Embryonic facial prominence (tissue), 1 donor: ENCODE measurements around the gene ACSL4.
A peak's percentile ranks its signal among the peaks of the same experiment; 100 is the strongest.
"Not testable (repeated sequence)": the region's sequence is repeated elsewhere in the genome, so short reads cannot be mapped to it uniquely, and the experiment has no call there.

Experiments used
- DNase-seq: peaks from one replicate; pipeline ENCODE4 v3.0.0-alpha.2; 2016; ENCODE audit errors: extremely low spot score

Gene ACSL4

DNA sequence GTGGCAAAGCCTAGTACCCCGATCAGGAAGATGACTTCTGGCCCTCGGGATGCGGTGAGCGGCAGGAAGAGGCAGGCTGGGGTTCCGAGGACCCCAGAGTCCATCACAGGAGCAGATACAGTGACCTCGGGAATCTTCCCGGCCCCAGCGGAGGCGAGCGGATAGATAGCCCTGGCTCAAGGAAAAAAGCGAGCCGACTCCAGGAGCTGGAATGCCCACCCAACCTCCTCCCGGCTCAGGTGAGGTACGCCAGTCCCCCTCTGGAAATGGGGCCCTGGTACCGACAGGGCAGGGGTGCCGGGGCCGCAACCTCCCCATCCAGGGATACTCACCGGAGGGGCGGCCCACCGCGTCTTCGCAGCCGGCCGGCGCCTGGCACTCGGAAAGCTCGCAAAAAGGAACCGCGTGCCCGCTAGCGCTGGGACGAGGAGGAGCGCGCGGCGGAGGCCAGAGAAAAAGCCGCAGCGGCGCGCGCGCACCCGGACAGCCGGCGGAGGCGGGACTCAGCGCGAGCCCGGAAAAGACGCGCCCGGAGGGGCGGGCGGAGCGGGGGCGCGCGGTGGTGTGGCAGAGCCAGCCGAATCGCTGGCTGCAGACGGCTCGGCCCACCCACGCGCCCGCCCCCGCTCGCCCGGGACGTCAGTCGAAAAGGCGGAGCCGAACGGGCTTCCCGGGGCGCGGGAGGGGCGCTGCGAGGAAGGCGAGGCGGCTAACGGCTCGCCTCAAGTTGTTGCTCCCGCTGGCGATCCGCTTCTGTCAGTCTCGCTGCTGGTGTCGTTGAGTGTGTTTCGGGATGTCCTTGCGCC lies at the start of gene ACSL4:
Gene ACSL4 (minus strand): TSS at position 451 of the 806 bp plus-strand sequence. CDS start 49,894 bp downstream, outside the sequence.
- peak; percentile 54 for DNase-seq

GRCh38 chrX:109777749-109778148 lies 44.7 kb upstream of the ACSL4 start:
- DNase-seq = no peak

- no peak for DNase-seq
These were observed 43.9 kb upstream of the ACSL4 start for GRCh38 chrX:109776986-109777385.

GRCh38 chrX:109776432-109776831 lies 43.4 kb upstream of the ACSL4 start:
- DNase-seq = no peak

DNA sequence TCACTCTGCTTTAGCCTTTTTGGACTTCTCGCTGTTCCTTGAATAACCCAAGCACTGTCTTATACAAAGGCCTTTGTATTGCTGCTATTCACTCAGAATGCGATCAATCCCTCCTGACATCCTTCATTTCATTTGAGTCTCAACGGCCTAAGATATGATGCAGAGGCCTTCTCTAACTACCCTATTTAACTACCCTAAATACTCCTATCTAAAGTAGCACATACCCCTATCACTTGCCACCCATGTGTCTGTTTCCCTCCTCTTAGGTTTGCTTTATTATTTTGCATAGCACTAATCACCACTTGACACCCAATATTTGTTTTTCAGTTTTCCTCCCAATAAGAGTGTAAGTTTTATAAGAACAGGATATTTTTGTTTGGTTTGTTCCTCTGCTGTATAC lies 42.3 kb upstream of the ACSL4 start:
- DNase-seq = no peak

DNA sequence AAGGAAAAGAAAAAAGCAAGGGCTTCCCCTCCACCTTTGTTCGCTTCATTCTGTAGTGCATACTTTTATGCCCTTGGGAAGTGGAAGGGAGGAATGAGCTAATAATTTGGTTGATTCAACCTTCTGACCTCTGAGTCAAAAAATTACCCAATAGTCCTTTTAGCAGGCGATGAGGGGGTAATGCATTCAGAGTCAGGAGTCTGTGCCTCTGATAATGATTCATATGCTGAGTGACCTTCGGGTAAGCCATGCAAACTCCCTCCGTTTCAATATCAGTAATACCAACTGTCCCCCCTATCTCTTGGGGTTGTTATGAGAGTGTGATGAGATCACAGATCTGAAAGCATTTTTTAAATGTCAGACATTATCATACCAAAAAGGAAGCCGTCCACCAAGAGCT lies 41.6 kb upstream of the ACSL4 start:
- DNase-seq = no peak

DNA sequence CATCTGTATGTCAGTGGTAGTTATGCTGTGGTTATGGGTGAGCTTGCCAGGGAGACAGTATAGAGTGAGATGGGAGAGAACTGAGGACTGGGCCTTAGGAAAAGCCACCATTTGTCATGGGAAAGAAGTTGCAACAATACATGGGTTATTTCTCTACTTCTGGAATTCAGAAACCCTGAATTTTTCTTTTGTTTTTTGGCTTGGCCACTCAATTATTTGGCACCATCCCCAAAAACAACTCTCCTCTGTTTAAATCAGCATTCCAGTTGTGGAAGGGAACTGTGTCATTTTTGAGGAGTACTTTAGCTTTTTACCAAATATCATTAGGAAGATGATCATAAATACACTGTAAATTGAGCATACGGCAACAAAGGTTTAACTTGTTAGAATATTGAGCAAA lies 41.1 kb upstream of the ACSL4 start:
- no peak for DNase-seq

- DNase-seq = no peak
These were observed 40.3 kb upstream of the ACSL4 start for GRCh38 chrX:109773374-109773773.

- no peak for DNase-seq
These were observed 37.7 kb upstream of the ACSL4 start for GRCh38 chrX:109770780-109771179.

- no peak for DNase-seq
These were observed 27.8 kb upstream of the ACSL4 start for GRCh38 chrX:109760922-109761250.

DNA sequence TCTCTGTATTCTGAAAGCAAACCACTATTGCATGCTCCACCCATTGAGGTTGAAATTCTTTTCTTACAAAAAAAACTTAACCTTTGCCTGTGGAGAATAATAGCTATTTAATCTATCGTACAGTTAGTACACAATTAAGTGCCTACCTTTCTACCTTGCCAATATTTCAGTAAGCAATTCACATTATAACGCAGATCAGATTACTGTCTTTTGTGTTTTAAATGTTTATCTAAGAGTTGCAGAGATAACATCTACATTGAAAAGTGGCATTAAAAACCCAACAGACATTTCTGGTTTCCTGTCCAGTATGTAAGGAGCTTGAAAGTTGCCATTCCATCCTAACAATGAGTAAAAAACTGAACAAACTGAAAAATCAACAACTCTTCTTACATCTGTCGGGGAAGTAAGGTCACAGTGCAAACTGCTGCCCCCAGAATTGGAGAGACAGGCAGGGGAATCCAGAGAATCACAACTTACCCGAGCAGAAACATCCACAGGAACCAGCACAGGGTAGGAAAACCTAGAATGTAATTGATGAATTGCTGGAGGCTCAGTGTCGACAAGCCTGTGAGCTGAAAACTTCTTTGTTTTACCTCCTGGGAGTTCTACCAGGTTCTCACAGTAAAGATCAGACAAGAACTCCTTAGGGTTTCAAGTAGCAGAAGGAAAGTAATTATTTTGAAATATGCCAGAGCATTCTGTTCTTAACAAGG lies 27.3 kb upstream of the ACSL4 start:
- DNase-seq = no peak

- no peak for DNase-seq
These were observed 20.2 kb upstream of the ACSL4 start for GRCh38 chrX:109753256-109753655.

DNA sequence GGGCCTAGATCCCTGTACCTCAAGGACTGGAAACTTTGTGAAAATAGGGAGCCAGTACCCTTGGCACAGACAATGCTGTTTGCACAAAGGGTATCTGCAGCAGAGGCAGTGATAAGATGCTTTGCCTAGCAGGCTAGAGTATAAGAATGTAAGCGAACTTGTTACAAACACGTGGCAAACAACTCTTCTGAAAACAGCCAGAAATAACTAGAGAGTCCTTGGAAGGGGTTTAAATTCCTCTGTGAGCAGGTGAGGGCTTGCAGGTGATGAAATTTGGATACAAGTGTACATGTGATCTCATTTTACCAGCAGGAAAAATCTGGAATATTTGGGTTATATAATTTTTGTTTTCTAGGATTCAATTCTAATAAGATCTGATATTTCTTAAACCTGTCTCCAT lies 18.6 kb upstream of the ACSL4 start:
- DNase-seq = no peak

DNA sequence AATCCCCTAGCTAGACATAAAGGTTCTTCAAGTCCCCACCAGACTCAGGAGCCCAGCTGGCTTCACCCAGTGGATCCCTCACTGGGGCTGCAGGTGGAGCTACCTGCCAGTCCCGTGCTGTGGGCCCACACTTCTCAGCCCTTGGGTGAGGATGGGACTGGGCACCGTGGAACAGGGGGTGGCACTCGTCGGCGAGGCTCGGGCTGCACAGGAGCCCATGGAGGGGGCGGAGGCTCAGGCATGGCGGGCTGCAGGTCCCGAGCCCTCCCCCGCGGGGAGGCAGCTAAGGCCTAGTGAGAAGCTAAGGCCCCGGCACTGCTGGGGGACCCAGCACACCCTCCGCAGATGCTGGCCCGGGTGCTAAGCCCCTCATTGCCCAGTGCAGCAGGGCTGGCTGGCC lies 16.1 kb upstream of the ACSL4 start:
- no peak for DNase-seq

- DNase-seq = no peak
These were observed 14.6 kb upstream of the ACSL4 start for GRCh38 chrX:109747681-109748080.

DNA sequence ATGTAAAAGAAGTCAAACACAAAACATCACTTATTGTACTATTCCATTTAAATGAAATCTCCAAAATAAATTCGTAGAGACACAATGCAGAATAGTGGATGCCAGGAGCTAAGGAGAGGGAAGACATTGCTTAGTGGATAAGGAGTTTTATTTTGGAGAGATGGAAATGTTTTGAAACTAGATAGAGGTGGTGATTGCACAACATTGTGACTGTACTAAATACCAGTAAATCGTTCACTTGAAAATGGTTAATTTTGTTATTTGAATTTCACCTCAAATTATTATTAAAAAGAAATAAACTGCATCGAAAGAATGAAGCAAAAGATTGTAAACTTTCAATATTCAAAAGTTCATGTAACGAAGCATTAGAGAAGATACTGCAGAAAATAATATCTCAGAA lies 9.7 kb upstream of the ACSL4 start:
- DNase-seq = no peak

DNA sequence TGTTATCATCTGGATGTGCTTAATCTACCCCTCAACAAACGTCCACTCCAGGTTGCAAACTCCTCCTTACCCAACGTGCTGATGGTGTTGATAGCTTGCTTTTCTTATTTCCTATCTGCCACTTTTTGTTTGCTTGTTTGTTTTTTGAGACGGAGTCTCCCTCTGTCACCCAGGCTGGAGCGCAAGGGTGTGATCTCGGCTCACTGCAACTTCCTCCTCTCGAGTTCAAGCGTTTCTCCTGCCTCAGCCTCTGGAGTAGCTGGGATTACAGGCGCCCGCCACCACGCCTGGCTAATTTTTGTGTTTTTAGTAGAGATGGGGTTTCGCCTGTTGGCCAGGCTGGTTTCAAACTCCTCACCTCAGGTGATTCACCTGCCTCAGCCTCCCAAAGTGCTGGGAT lies 7.8 kb upstream of the ACSL4 start:
- not testable (repeated sequence) for DNase-seq

- DNase-seq = no peak
These were observed 7.4 kb upstream of the ACSL4 start for GRCh38 chrX:109740433-109740809.

- DNase-seq = no peak
These were observed 6.8 kb upstream of the ACSL4 start for GRCh38 chrX:109739625-109740432.

DNA sequence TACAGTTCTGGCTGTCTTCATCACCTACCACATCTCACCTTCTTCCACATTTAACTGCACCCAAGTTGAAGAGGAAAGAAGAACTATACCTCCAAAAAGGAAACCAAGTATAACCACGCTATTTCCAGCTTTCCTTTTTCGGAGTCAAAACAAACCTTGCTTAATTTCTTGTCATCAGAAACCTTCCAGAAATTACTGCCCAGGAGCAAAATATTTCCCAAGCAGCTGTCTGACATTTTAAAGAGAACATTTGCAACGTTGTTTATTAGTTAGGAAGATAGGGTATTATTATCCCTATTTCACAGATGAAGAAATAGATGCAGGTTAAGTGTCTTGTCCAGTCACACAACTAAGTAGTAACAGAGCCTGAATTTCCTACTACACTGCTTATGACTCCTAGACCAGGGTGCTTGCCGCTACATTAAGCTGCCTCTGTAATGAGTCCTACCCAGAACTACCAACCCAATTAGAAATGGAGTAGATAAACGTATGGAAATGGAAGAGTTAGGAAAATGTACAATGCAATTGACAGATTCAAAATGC lies 2.2 kb upstream of the ACSL4 start:
- no peak for DNase-seq

DNA sequence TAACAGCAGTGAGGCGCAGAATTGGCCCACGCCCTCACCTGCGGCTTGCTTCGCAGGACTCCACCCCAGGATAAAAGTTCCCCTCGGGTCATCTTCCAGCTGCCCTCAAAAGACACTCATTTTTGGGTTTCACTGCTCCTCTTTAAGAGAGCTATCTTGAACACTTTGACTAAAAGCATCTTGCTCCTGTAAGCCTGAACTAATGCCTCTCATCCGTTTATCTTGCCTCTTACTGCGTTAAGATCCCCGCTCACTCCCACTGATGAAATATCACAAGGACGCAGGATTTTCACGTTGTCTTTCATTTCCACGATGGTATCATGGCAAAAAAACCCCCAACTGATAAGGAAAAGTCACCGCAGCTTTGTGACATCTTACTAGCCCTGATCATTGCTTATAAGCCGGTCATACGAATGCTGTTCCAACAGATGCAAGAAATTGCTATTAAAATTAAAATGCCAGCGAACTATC lies 591 bp upstream of the ACSL4 start:
- no peak for DNase-seq
